NCI-H446 (cell line): Measurements from ENCODE around the gene NIPBL.
"Not testable (repeated sequence)": the region's sequence is repeated elsewhere in the genome, so short reads cannot be mapped to it uniquely, and the experiment has no call there.

Experiments
- DNase-seq, 2 experiments: peaks; one replicate each; lab custom pipeline; 2025; lab: John Stamatoyannopoulos, UW

Gene NIPBL

DNA sequence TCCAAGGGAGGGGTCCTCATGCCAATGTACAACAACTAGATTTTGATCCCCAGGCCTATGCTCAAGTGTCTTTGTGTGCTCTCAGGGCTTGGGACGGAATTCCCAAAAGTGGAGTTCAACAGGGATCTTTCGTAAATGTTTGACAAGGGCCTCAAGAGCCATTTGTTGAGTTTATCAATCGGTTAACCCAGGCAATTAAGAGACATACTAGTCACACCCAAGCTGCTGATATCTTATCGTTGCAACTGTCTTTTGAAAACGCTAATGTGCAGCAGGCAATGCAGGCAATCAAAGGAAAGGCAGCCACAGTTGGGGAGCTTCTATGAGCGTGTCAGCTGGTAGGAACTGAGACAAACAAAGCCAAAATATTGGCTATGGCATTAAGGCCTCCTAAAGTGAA lies 211.4 kb downstream of the NIPBL start:
- no peak for DNase-seq

DNA sequence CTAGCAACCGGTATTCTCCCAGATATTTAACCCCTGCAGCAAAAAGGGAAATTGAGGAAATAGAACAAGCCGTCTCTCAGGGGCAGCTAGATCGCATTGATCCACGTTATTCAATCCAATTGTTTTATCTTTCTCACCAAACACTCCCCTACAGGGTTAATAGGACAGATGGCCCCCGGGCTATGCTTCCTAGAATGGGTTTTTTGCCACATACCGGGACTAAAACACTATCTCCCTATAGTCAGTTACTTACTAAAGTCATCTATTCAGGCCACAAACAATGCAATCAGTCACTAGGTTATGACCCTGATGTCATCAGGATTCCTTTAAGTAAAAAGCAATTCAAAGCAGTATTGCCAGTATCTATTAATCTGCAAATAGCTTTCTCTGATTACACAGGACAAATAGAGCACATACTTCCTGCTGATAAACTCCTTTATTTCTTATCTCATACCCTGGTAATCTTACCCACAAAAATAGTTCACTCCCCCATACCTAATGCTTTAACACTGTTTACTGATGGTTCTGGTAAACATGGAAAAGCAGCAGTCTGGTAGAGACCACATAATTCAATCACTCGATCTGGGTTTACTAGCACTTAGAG lies 213.7 kb downstream of the NIPBL start:
- DNase-seq, result no peak

DNA sequence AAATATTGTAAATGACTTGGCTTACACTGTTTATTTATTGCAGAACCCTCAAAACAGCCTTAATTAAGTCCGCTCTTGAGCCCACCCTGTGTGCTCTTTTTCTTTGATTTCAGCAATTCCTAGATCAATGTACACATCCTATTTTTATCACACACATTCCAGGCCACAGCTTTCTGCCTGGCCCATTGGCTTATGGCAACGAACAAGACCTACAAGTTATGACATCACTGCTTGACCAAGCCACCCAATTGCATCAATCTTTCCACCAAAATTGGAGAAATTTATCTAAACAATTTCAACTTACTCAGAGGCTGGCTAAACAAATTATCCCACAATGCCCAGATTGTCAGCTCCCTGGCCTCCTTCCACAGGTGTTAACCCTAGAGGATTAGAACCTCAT lies 214.2 kb downstream of the NIPBL start:
- no peak for DNase-seq

DNA sequence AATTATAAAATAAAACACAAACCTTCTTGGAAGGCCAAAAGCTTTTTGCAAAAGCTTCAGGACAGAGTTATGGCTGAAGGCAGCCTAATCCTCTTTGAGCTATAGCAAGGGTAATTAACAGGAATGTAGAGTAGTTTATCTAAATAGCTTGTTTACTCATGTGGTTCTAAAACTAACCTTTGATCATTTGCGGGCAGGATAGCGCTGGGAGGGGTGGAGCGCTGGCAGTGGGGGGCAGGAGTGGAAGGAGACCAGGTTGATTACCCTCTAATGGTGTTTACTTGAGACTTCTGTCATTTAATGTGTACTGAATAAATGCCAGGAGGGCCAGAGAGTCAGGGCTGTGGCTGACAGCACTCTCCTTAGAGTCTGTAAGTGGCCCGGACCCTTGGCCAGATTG lies 217.2 kb downstream of the NIPBL start:
- not testable (repeated sequence) for DNase-seq

DNA sequence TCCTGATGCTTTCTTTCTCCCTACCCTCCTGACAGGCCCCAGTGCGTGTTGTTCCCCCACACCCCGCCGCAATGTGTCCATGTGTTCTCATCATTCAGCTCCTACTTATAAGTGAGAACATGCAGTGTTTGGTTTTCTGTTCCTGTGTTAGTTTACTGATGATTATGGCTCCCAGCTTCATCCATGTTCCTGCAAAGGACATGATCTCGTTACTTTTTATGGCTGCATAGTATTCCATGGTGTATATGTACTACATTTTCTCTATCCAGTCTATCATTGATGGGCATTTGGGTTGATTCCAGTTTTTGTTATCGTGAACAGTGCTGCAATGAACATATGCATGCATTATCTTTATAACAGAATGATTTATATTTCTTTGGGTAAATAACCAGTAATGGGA lies 222.7 kb downstream of the NIPBL start:
- DNase-seq, result not testable (repeated sequence)

DNA sequence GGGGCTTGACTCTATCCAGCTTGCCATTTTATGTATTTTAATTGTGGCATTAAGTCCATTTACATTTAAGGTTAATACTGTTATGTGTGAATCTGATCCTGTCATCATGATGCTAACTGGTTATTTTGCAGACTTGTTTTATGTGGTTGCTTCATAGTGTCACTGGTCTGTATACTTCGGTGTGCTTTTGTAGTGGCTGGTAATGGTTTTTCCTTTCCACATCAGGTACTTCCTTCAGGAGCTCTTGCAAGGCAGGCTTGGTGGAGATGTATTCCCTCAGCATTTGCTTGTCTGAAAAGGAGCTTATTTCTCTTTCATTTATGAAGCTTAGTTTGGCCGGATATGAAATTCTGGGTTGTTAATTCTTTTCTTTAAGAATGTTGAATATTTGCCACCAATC lies 226.7 kb downstream of the NIPBL start:
- no peak for DNase-seq

DNA sequence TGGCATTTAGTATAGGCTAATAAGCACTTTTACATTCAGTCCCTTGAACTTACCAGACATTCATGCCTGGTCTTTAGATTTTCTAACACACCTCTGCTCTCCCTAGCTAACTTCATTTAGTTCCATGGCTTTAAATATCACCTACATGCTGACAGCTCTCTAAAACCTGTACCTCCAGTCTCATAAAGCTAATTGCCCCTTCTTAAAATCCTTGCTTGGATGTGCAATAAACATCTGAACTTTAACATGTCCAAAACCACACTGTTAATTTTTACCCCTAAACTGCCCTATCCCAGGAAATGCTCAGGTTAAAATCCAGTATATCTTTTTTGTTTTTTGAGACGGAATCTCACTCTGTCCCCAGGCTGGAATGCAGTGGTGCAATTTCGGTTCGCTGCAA lies 232.8 kb downstream of the NIPBL start:
- DNase-seq, result no peak

DNA sequence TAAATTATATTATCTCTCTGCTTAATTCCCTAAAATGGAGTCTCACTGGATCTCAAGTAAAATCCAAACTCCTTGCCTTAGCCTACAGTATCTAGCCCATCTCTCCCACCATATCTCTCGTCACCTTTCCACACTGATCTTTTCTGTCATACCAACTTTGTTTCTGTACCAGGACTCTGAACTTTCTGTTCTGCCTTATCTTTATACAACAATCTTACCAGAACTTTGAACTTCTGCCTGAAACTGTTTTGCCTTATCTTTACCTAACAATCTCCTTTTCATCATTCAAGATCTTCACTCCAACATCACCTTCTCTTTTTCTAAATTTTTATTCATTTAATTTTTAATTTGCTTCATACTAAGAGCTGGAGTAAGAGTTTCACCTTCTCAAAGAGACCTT lies 233.6 kb downstream of the NIPBL start:
- no peak for DNase-seq

DNA sequence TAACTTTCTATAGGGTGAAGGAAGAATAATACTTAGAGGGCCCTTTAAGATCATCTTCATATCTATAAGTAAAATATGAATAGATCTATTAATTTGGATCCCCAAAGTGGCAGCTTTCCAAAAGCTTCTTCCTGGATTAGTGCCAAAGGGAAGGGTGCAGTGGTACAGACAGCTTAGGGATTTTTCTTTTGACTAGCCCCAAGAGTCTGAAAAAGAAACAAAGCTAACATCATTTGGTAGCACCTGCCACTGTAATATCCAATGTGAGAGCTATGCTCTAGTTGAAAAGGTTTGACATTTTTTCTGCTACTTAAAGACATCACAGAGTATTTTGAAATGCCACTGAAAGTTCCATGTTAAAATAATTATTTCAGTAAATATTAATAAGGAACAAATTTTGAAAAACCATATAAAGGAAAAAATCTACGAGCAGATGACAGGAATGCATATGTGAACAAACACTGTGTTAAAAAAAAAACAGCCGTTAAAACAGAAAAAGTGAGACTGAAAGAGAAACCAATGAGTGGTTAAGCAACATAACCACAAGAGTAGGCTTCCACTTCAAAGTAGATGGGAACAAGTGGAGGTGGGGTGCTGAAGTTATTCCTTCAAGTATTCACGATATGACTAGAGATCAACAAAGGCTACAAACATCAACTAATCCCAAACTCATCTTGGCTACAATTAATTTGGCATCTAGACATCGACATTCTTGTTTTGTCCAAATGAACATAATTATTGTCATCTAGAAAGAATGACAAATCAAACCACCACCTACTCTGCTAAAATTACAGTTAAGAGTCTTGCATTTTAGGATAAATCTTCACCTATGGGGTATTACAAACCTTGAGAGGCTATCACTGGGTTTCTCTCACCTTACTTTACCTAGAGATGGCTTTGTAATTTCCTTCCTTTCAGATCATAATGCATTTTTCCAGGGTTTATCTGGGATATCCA lies 235.1 kb downstream of the NIPBL start:
- DNase-seq, result peak in 1 of 2 experiments; percentile 26

DNA sequence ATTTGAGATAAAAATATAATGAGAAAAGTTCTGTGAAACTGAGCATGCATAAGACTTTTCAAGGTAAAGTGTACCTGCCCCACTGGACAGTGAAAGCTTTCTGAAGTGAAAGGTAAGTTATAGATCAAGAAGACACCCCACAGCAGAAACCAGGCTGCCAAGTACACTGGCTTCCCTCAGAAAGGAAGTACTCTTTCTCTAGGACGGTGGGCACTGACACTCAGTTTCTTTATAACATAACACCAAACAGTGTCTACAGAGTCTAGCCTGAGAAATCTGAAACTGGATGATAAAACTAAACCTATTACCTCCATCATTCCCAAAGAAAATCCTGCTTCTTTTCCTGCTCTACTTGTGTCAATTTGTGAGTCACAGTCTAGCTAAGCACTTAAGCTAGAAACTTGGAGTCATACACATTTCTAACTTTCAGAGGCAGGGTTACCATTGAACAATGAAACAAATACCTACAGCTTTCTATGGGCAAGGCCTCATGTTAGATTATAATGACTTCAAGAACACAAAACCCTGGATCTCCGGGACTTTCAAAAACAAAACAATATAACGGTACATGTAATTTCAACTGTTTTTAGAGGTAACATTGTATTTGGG lies 235.9 kb downstream of the NIPBL start:
- no peak for DNase-seq
